ENCODE data around the gene PI4K2A.
"Not testable (repeated sequence)": the region's sequence is repeated elsewhere in the genome, so short reads cannot be mapped to it uniquely, and the experiment has no call there.

PI4K2A gene

GRCh38 chr10:97632949-97633884, 7.3 kb upstream of the PI4K2A start, which contains the start of gene MORN4:
MORN4 (minus strand) TSS chr10:97633500; CDS start chr10:97619653, 13,847 bp downstream.
- peak; percentile 96 for DNase-seq (ENCODE audit: low spot score)

DNA sequence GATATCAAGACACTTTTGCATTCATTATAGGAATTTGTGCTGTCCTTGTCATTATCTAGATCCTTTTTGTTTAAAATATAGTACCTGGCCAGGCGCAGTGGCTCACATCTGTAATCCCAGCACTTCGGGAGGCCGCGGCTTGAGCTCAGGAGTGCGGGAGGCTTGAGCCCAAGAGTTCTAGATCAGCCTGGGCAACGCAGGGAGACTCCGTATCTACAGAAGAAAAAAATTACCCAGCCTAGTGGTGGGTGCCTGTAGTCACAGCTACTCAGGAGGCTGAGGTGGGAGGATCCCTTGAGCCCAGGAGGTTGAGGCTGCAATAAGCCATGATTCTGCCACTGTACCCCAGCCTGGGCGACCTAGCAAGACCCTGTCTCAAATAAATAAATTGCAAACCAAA, 6.5 kb upstream of the PI4K2A start:
- DNase-seq (ENCODE audit: low spot score) = no peak

- DNase-seq (ENCODE audit: low spot score) = no peak
Measured at GRCh38 chr10:97635577-97635976, 4.9 kb upstream of the PI4K2A start.

- not testable (repeated sequence) for DNase-seq (ENCODE audit: low spot score)
Measured at GRCh38 chr10:97639090-97639489, 1.4 kb upstream of the PI4K2A start.

- peak; percentile 33 for DNase-seq (ENCODE audit: low spot score)
Measured at GRCh38 chr10:97640868-97641811, 669 bp downstream of the PI4K2A start.

DNA sequence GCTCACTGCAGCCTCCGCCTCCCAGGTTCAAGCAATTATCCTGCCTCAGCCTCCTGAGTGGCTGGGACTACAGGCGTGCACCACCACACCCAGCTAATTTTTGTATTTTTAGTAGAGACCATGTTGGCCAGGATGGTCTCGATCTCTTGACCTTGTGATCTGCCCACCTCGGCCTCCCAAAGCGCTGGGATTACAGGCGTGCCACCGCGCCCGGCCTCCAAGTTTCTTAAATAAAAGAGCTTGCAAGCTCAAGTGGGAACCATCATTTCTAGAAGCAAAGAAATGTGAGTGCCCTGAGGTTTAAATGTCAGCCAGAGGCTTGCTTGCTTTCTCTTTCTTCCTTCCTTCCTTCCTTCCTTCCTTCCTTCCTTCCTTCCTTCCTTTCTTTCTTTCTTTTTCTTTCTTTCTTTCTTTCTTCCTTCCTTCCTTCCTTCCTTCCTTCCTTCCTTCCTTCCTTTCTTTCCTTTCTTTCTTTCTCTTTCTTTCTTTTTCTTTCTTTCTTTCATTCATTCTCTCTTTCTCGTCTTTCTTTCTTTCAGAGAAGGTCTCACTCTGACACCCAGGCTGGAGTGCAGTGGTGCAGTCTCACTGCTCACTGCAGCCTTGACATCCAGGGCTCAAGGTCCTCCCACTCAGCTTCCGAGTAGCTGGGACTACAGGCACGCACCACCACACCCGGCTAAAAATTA, 2.1 kb downstream of the PI4K2A start:
- DNase-seq (ENCODE audit: low spot score) = not testable (repeated sequence)

GRCh38 chr10:97643441-97643985, 3.0 kb downstream of the PI4K2A start:
- no peak for DNase-seq (ENCODE audit: low spot score)

GRCh38 chr10:97644936-97645335, 4.5 kb downstream of the PI4K2A start:
- DNase-seq (ENCODE audit: low spot score) = no peak

DNA sequence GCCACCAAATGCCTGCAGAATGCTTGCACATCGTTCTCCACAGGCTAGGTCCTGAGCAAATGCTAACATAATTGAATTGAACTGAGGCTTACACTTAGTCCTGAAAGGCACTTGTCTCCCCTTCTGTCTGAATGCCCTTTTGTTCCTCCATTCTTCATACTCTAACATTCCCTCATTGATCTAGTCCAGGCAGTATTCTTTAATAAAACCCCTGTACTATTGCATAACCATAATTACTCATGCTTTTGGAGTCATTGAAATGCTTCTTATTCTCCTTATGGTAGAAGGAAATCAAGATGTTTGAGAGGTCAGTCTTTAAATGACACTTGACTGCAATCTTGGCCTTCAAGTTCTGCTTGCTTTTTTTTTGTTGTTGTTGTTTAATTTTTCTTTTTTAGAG, 7.1 kb downstream of the PI4K2A start:
- DNase-seq (ENCODE audit: low spot score) = no peak

DNA sequence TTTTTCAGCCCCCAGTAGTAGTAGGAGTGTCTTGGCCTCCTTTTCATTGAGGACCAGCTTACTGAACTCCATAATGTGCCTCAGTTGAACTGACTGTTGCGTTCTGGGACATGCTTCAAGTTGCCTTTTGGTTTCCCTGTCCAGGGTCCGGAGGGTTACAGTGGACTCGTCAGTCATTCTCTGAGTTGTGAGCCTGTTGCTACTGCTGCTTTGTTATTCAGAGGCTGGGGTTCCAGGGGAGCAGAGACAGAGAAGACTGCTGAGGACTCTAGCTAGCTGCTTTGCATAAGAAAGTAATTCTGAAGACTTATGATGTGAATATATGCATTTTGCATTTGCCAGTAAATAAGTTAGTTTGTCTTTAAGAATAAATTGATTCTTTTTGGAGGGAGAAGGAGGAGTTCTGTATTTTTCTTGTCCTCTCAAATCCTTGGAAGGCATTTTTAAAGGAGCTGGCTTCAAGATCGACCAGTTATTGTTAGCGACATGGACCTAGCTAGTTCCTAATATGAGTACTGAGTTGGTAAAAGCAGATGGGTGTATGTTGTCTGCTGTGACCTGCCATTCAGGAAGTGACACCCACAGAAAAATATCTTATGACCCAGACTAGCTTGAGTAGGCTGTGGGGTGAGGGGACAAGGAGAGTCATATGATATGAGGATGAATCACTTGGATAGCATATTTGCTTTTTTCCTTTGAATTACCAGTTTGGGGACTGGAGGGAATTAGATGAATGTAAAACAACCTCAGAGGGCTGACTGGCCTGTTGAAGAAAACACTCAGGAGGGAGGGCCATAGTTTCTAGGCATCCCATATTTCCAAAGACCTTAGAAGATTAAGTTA, 8.3 kb downstream of the PI4K2A start:
- DNase-seq (ENCODE audit: low spot score) = peak; percentile 60

GRCh38 chr10:97649405-97649750, 8.9 kb downstream of the PI4K2A start:
- DNase-seq (ENCODE audit: low spot score) = not testable (repeated sequence)

DNA sequence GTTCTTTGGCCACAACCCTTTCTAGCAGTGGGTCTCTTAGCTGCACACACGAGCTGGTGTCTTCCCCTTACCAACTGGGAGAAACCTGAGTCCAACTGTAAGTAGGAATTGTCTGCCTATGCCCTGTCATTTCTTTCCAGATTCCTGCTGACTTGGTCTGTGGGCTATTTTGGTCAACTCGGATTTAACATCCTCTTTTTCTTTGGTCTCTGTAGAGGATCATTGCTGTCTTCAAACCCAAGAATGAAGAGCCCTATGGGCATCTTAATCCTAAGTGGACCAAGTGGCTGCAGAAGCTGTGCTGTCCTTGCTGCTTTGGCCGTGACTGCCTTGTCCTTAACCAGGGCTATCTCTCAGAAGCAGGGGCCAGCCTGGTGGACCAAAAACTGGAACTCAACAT, 10.3 kb downstream of the PI4K2A start:
- DNase-seq (ENCODE audit: low spot score) = peak; percentile 25

GRCh38 chr10:97651773-97652172, 11.3 kb downstream of the PI4K2A start:
- no peak for DNase-seq (ENCODE audit: low spot score)

DNA sequence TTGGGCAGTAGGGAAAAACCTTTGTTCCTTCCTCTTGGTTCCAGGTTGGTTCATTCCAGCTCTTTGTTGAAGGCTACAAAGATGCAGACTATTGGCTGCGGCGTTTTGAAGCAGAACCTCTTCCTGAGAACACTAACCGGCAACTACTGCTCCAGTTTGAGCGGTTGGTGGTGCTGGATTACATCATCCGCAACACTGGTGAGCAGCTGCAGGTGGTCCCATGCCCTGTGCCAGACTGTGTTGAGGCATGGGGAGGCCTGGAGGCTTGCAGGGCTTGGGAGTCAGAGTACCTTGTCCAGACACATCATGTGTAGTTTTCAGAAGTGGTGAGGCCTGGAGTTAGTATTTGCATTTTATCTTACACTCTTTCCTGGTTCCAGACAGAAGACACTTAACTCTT, 16.3 kb downstream of the PI4K2A start:
- no peak for DNase-seq (ENCODE audit: low spot score)

- DNase-seq (ENCODE audit: low spot score) = no peak
Measured at GRCh38 chr10:97659589-97659988, 19.1 kb downstream of the PI4K2A start.

- DNase-seq (ENCODE audit: low spot score) = no peak
Measured at GRCh38 chr10:97664282-97664850, 23.9 kb downstream of the PI4K2A start.

DNA sequence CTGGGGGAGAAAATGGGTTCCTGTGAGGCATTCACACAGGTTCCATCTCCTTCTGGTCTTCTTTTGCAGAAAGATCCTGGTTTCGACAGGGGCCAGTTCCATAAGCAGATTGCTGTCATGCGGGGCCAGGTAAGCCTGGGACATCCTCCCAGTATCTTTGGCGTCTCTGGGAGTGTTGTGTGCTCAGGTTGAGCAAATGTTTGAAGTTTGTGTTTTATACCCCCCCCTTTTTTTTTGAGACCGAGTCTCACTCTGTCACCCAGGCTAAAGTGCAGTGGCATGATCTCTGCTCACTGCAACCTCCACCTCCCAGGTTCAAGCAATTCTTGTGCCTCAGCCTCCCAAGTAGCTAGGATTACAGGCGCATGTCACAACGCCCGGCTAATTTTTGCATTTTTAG, 26.5 kb downstream of the PI4K2A start:
- DNase-seq (ENCODE audit: low spot score) = no peak

GRCh38 chr10:97667463-97667862, 27.0 kb downstream of the PI4K2A start:
- DNase-seq (ENCODE audit: low spot score) = no peak

GRCh38 chr10:97669571-97669970, 29.1 kb downstream of the PI4K2A start:
- no peak for DNase-seq (ENCODE audit: low spot score)

GRCh38 chr10:97673736-97674525, 33.5 kb downstream of the PI4K2A start:
- DNase-seq (ENCODE audit: low spot score) = peak; percentile 58
